Suppressor macrophage (primary cell): Measurements from ENCODE around the gene CDH23.

ENCODE experiments used
- DNase-seq, 4 experiments: peaks; one replicate each; pipeline ENCODE4 v3.0.0-alpha.2; 2020 to 2022

The CDH23 gene

GRCh38 chr10:71747039-71747531 lies 350.4 kb downstream of the CDH23 start:
- no peak for DNase-seq

- peak; percentile 59 to 86 (median 77) for DNase-seq
Observed at GRCh38 chr10:71747551-71748523, 351.1 kb downstream of the CDH23 start.

DNA sequence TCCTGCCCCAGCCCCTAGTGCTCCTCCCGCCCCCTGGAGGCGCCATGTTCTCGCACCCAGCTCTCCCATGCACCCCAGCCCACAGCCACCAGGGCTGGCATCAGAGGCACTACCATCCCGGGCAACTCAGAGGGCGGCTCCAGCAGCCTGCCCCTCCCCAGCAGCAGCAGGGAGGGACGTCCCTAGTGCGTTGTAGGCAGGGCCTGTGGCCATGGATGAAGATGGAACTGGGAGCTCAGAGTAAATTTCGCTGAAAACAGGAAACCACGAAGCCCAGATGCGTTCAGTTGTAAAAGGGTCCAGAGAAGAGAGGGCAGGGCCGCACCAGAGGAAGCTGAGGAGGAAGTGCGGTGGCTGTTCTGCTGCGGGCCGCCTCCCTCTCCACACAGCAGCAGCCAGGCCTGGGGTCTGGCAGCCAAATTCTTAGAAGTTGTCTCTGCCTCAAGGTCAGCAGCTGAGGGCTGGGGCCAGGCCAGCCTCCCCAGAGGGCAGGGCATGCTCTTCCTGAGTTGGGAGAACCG lies 352.0 kb downstream of the CDH23 start:
- DNase-seq = peak; percentile 83 to 92 (median 90)

- no peak for DNase-seq
Observed at GRCh38 chr10:71749396-71749795, 352.7 kb downstream of the CDH23 start.

DNA sequence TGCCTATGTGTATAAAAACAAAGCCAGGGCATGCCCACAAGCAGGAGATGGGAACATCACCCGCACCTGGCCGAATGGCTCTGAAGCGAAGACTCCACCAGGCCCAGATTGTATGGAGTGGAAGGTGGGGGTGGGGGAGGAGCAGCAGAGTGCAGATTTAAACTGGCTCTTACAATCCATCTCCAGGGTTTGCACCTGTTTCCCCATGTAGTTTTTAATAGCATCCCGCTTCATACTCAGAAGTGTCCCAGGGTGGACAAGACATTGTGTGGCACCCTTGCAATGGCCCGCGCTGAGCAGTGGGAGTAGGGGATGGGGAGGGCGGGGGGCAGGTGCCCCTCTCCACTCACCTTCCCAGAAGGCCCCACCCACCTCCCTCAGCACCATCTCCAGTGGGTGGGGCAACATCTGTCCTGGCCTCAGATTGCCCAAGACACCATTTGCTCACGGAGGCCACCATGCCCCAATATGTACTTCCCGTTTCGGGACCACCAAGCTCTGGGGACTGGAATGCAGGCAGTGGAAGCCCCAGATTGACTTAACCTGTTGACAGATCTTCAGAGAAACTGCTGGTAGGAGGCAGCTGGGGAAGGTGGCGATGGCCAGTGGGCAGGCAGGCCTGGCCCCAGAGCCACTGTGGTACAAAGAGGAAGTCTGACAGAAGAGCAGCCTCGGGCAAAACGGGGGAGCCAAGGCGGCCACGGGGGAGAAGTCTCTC lies 353.6 kb downstream of the CDH23 start:
- DNase-seq = peak; percentile 56 to 79 (median 68)

DNA sequence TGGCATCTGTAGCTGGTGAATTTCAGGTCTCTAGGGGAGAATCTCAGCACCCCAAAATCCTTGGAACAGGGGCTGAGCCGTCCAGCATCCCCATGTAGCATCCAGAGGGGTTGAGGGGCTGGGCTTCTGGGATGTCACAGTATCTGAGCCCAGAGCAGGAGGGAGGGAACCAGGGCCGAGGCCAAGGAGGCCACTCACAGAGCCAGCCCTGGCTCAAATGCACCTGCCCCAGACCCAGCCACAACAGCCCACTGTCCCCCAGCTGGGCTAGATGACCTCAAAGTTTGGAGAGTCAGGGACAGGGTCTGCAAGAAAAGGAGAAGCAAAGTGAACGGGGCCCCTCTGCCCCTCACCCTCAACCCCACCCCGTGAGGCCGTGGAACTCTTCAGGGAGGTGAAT lies 354.3 kb downstream of the CDH23 start:
- no peak for DNase-seq

DNA sequence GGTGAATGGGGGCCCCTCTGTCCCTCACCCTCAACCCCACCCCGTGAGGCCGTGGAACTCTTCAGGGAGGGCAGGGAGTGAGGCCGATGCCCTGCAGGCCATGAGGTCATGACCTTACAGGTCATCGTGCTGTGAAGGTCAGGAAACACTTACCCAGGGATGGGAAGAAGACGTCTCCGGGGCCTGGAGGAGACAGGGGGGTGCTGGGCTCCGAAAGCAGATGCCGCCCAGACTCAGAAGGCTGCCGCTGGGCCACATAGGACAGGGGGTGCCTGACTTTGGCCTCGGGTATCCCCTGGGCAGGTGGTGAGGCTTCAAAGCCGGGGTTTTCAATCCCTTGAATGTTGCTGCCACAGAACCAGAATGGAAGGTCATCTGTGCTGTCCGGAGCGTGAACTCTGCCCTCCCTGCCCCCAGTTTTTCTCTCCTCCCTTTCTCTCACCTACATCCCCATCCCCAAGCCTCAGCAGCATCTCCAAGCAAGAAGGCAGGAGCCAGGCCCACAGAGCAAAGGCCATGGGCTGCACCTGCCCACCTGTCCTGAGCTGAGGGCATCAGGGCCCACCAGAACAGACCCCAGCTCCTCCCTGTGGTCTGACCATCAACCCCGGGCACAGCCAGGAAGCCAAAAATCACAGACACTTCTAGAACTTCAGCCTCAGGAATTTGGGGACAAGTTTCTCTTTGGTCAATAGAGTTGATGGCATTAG lies 354.9 kb downstream of the CDH23 start:
- DNase-seq = no peak

DNA sequence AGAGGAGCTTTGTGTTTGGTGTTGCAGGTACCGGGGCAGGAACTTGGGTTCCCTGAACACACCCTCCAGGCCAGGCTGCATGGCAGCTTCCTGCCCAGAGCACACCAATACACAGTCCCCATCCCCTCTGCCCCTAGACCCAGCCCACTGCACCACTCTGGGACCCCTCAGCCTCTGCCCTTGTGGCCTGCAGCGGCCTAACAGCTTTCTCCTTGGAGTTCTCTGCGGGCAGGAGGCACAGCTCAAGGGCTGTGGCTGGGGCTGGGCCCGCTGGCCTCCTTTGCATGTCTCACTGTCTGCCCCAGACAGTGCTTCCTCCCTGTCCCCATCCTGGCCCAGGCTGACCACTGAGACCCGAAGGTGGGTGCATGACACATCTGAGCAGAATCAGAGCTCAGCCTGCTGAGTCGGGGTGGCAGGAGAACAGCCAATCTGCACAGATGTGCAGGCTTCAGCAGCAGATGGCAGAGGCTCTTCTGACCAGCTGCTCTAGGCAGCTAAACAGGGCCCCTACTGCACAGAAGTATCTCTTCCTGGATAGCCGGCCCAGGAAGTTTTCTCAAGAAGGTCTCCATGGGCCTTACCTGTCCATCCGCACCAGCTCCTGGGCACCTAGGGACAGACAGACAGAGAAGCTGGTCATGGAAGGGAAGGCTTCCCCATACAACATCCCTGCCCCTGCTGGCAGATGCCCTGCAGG lies 355.8 kb downstream of the CDH23 start:
- DNase-seq = peak in 2 of 4 experiments; percentile 40 to 46

GRCh38 chr10:71753091-71753959 lies 356.6 kb downstream of the CDH23 start:
- peak; percentile 93 to 98 (median 95) for DNase-seq

- no peak for DNase-seq
Observed at GRCh38 chr10:71753960-71754505, 357.3 kb downstream of the CDH23 start.

- DNase-seq = peak in 3 of 4 experiments; percentile 49 to 80 (median 72)
Observed at GRCh38 chr10:71754562-71754961, 357.8 kb downstream of the CDH23 start.

DNA sequence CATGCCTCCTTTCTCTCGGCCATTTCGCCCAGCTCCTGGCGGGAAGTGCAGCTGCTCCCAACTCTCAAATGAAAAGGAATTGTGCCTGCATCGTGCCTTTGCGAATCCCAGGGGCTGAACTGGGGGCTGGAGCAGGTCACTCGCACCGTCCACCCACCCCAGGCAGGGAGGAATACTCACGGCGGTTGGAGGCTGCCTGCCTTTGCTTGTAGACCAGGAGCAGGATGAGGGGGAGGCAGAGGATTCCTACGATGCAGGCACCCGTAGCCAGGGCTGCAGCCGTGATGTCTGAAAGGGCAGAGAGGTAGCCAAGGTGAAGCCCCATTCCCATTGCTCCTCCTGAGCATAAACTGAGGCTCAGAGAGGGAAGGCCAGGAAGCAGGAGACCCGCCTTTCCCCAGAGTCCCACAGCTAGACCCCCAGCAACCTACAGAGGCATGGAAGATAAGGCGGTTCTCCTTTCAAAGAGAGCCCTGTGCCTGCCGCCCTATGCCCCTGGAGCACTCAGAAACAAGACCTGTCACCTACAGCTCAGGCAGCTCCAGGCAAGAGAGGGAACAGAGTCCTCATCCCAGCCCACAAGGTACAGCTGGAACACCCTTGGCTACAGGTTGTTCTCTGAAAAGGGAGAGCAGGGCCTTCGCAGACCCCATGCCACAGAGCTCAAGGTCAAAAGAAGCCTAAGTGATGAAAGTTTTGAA lies 358.6 kb downstream of the CDH23 start:
- DNase-seq = no peak

DNA sequence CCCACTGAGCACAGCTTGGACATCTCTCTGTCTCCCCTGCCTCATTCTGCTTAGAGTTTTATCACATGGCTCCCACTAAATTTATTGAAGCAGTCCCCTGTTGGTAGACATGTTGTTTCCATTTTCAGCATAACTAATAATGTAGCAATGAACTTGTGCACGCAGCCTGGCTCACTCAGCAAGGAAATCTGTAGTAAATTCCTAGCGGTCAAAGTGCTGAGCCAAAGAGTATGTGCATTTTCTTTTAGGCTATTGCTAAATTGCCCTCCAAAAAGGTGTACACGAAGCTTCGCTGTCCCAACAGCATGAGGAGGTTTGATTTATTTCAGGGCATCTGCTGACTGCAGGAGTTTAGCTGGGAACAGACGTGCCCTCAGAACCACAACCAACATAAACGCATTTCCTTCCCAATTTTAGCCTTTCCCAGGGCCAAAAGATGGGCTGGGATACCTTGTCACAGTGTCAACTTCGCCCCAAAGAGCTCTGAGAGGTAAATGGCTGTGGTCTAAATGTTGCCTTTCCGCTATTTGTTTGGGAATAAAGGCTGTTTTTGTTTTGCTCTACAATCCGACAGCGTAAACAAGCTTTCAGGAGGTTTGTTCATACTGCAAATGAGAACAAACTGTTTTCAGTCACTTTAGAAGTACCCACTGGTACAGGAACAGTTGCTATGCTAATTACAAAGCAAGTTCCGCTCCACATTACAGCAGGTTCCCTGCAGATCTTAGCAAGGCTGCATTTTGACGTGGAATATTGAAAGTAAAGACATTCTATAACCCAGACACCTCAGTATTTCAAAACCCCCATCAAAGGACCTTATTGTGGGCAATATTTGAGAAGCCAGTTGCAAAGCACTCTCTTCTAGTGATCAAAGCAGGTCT lies 359.8 kb downstream of the CDH23 start:
- DNase-seq = peak; percentile 55 to 79 (median 69)

- DNase-seq = peak in 3 of 4 experiments; percentile 60 to 66 (median 64)
Observed at GRCh38 chr10:71757399-71757922, 360.7 kb downstream of the CDH23 start.

- no peak for DNase-seq
Observed at GRCh38 chr10:71761105-71761511, 364.4 kb downstream of the CDH23 start.

DNA sequence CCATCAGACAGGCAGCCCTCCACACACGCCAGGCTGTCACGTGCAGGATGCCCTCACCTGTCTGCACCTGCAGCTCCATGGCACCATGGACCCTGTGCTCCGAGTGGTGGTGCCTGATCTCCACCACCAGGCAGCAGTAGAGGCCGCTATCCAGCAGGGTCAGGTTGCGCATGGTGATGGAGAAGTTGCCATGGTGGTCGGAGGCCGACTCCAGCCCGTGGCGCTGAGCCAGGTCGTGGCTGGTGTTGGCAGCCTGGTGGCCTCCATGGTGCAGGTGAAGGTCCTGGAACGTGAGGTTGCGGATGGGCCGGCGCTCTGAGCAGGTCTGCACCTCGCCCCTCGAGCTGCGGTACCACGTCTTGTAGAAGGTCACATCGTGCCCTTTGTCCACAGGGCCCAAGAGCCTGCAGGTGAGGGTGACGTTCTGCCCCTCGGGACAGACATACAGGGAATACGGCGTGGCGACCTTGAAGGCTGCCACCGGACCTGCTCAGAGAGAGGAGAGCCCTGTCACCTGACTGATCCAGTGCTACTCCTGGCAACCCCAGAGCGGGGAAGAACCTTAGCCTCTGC lies 364.9 kb downstream of the CDH23 start:
- peak in 1 of 4 experiments; percentile 32 for DNase-seq

DNA sequence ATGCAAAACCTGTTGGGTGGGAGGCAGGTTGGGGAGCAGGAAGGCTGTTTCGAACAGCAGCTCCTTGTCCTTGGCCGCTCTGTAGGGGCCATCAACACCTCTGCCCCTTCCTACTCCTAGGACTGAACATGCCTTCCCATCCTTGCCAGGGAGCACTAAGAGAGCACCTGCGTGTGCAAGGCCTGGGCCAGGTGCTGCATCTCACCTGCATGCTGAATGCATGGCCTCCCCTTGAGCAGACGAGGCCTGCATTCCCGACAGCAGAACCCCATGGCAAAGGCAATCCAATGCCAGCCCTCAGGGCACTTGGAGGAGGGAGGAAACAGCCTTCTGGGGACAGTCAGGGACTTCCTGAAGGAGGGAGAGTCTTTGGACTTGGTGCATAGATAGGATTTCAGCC lies 365.6 kb downstream of the CDH23 start:
- DNase-seq = no peak
